ENCODE data around the gene ZFYVE1.

ZFYVE1 gene, protein sequence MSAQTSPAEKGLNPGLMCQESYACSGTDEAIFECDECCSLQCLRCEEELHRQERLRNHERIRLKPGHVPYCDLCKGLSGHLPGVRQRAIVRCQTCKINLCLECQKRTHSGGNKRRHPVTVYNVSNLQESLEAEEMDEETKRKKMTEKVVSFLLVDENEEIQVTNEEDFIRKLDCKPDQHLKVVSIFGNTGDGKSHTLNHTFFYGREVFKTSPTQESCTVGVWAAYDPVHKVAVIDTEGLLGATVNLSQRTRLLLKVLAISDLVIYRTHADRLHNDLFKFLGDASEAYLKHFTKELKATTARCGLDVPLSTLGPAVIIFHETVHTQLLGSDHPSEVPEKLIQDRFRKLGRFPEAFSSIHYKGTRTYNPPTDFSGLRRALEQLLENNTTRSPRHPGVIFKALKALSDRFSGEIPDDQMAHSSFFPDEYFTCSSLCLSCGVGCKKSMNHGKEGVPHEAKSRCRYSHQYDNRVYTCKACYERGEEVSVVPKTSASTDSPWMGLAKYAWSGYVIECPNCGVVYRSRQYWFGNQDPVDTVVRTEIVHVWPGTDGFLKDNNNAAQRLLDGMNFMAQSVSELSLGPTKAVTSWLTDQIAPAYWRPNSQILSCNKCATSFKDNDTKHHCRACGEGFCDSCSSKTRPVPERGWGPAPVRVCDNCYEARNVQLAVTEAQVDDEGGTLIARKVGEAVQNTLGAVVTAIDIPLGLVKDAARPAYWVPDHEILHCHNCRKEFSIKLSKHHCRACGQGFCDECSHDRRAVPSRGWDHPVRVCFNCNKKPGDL
- long read RNA-seq, full-length matches to known transcripts = 59 of 65 reads
- long read RNA-seq, partial matches to known transcripts = 2 of 65 reads
- long read RNA-seq, other reads (novel, unspliced or antisense) = 4 of 65 reads

DNA sequence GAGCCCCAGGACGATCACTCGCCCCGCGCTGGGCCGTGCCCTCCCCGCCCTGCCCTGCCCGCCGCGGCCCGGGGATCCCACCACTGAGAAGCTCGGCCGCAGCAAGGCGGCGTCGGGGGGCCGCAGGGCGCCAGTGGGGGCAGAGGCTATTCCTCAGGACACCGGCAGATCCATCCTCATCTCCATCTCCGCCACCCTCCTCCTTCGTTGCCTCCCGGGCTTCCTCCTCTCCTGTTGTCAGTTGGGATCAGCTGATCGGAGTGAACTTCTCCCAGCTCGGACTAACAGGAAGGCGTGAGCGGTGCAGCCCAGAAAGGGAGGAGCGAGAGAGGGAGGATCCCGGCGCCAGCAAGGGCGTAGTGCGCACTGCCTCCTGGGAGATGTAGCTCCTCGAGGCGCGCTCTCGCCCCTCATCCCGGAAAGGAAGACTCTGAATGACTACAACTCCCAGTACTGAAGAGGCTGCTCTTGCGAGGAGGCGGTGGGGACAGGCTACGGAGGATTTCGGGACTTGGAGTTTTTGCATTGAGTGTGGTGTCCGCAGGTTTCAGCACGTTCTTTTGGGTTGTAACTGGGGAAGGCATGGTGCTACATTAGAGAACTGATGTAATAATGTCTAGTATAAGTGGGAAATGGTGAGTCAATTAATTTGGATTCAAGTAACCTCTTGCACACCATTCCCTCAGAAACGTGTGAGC, at the start of gene ZFYVE1:
Gene ZFYVE1 (minus strand): TSS at position 262 of the 698 bp plus-strand sequence. CDS start 2,598 bp downstream, outside the sequence.
- Histone ChIP-seq H3K27ac (replicated peaks) (peak within 1 kb of the TSS; percentile 43), H3K4me3 (replicated peaks; ENCODE audit: insufficient read depth, low read length) (peak within 1 kb of the TSS; percentile 63), H3K27me3 (ENCODE audit: insufficient read depth, poor library complexity, severe bottlenecking) (no peaks in the 10 kb centered on the region)
- TF ChIP-seq, protein P1, sequence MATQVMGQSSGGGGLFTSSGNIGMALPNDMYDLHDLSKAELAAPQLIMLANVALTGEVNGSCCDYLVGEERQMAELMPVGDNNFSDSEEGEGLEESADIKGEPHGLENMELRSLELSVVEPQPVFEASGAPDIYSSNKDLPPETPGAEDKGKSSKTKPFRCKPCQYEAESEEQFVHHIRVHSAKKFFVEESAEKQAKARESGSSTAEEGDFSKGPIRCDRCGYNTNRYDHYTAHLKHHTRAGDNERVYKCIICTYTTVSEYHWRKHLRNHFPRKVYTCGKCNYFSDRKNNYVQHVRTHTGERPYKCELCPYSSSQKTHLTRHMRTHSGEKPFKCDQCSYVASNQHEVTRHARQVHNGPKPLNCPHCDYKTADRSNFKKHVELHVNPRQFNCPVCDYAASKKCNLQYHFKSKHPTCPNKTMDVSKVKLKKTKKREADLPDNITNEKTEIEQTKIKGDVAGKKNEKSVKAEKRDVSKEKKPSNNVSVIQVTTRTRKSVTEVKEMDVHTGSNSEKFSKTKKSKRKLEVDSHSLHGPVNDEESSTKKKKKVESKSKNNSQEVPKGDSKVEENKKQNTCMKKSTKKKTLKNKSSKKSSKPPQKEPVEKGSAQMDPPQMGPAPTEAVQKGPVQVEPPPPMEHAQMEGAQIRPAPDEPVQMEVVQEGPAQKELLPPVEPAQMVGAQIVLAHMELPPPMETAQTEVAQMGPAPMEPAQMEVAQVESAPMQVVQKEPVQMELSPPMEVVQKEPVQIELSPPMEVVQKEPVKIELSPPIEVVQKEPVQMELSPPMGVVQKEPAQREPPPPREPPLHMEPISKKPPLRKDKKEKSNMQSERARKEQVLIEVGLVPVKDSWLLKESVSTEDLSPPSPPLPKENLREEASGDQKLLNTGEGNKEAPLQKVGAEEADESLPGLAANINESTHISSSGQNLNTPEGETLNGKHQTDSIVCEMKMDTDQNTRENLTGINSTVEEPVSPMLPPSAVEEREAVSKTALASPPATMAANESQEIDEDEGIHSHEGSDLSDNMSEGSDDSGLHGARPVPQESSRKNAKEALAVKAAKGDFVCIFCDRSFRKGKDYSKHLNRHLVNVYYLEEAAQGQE (IDR thresholded peaks at IDR 0.05; ENCODE audit: insufficient replicate concordance, low read depth) = no peak
- no peak for TF ChIP-seq SPI1 (IDR thresholded peaks at IDR 0.05; ENCODE audit: borderline replicate concordance, low read depth)
- TF ChIP-seq, protein P2, sequence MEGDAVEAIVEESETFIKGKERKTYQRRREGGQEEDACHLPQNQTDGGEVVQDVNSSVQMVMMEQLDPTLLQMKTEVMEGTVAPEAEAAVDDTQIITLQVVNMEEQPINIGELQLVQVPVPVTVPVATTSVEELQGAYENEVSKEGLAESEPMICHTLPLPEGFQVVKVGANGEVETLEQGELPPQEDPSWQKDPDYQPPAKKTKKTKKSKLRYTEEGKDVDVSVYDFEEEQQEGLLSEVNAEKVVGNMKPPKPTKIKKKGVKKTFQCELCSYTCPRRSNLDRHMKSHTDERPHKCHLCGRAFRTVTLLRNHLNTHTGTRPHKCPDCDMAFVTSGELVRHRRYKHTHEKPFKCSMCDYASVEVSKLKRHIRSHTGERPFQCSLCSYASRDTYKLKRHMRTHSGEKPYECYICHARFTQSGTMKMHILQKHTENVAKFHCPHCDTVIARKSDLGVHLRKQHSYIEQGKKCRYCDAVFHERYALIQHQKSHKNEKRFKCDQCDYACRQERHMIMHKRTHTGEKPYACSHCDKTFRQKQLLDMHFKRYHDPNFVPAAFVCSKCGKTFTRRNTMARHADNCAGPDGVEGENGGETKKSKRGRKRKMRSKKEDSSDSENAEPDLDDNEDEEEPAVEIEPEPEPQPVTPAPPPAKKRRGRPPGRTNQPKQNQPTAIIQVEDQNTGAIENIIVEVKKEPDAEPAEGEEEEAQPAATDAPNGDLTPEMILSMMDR (IDR thresholded peaks at IDR 0.05; ENCODE audit: insufficient read depth, low read length) = no peak
- peak; percentile 90 to 94 for DNase-seq (ENCODE audit: low read depth in 1 of 2, low spot score in 1 of 2)

DNA sequence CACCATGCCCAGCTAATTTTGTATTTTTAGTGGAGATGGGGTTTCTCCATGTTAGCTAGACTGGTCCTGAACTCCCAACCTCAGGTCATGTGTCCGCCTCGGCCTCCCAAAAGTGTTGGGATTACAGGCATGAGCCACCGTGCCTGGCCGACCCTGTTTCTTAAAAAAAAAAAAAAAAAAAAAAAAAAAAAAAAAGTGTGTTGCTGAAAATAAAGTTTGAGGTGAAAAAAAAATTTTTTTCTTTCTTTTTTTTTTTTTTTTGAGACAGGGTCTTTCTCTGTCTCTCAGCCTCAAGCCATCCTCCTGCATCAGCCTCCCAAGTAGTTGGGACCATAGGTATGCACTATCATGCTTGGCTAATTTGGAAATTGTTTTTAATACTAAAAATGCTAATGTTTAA, 42.7 kb upstream of the ZFYVE1 start:
- no peak overlapping the region for H3K4me3 ChIP-seq (replicated peaks; ENCODE audit: insufficient read depth, low read length)
- no peak overlapping the region for H3K27ac ChIP-seq (replicated peaks)
- TF ChIP-seq GABPA (IDR thresholded peaks at IDR 0.05; ENCODE audit: low read depth) (no peak), SPI1 (IDR thresholded peaks at IDR 0.05; ENCODE audit: borderline replicate concordance, low read depth) (no peak)
- no peak for DNase-seq (ENCODE audit: low read depth in 1 of 2, low spot score in 1 of 2)
- H3K27me3 ChIP-seq (ENCODE audit: insufficient read depth, poor library complexity, severe bottlenecking) = no peaks in the 10 kb centered on the region

DNA sequence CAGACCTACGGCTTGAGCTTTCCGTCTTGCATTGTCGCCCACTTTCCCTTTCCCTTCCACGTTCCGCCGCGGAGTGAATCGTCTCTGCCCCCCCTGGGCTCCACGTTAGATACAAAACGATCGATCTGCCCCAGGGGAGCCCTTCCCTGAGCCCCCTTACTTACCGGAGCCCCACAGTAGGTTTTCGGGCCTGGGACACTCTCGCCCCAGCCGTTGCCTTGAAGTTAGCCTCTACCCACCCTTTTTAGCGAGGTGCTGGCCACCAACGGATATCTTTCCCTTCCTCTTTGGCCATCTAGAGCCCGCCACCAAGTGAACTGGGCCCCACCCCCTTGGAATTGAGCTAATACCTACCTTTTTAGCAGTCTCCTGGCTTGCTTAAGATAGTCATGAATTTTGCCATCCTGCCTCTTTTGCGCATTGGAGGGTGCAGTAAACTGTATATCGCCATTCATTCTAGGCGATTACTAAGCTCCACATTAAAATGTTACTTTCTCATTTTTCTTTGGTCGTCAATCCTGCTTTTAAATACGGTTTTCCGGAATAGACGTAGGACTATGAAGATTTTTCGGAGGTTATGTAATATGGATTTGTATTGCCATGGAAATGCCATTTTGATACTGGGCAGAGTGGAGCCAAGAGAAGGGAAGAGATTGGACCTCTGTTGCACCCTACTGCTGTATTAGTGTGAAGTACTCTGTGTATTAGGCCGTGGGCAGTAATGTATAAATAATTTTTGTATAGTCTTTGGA, 32.2 kb upstream of the ZFYVE1 start:
- peak; percentile 18 to 49 for DNase-seq (ENCODE audit: low read depth in 1 of 2, low spot score in 1 of 2)
- no peaks in the 10 kb centered on the region for H3K27me3 ChIP-seq (ENCODE audit: insufficient read depth, poor library complexity, severe bottlenecking)
- peak overlapping the region; percentile 66 for H3K4me3 ChIP-seq (replicated peaks; ENCODE audit: insufficient read depth, low read length)
- peak overlapping the region; percentile 90 for H3K27ac ChIP-seq (replicated peaks)
- no peak for TF ChIP-seq SPI1 (IDR thresholded peaks at IDR 0.05; ENCODE audit: borderline replicate concordance, low read depth)
- no peak for TF ChIP-seq POLR2AphosphoS5 (IDR thresholded peaks at IDR 0.05; ENCODE audit: low read depth)
- TF ChIP-seq, protein P1 (IDR thresholded peaks at IDR 0.05; ENCODE audit: insufficient replicate concordance, low read depth) = no peak
- TF ChIP-seq, protein P2 (IDR thresholded peaks at IDR 0.05; ENCODE audit: insufficient read depth, low read length) = no peak
- no peak for TF ChIP-seq GABPA (IDR thresholded peaks at IDR 0.05; ENCODE audit: low read depth)

Measured in HL-60 (cell line).